Measurements from ENCODE around the gene TBC1D4.

TBC1D4 gene

DNA sequence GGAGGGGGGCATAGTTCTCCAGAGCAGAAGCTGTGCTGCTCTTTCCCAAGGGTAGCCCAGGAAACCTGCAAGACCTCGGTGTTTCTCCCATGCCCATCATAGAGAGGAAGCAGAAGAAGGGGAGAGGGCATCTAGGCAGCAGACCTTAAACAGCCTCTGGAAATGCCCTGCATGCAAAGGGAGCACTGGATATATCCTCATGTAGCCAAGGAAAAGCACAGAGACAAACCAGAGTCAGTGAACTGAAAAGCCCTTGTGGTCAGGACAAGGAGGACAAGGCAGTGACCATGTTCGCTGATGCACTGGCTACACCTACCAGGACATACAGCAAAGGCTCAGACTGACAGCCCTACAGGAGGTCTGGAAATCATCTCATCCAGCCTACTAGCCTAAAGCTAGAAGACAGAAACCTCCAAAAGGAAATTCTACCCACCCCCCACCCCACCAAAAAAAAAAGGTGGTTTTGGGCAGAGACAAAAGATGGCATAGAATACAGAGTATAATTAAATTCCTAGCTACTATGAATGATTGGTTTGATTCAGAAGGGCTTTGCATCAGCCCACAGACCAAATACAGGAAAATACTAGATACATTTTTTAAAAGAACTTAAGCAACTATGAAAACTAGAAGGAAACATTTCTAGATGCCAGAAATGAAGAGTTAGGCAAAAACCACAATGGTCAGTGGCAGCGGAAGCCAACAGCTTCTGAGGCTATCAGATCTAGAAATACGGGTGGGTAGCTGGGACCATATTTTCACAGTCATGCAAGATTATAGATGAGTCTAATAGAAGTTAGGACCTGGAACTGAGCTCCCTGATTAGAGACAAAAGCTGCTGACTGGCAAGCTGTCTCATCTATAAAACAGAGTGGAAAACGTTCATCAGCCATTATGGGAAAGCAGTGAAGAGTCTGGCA lies 4.4 kb upstream of the TBC1D4 start:
- DNase-seq, result peak; percentile 68

DNA sequence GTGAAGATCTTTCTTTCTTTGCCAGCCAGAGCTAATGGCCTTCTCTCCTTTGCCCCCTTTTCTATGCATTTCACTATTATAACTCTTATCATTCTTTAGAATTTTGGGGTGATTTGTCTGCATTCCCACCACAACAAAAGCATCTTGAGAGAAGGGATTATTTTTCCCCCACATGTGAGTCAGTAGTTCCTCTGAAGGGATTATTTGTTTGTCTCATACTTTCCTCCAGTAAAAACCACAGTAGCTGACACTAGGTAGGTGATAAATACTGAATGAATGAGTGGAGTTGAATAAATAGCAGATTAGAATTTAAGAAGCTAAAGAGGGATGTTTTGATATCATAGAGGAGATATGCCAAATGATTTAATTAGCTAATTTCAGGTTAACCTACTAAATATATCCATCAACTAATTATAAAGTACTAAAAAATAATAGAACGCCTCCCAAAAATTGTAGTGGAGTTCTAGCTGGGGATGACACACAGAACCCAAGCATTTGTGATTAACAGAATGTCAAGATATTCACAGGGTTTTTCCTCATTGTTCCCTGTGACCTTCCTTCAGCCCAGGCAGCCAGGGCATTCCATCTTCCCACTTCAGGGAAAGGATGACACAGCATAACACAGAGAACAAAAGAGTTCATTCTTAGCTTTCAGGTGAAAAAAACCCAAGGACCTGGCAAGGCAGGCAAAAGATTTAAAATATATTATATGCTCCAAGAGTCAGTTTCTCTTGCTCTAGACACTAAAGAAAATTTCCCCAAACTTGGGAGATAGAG lies 3.5 kb upstream of the TBC1D4 start:
- peak; percentile 76 for DNase-seq

DNA sequence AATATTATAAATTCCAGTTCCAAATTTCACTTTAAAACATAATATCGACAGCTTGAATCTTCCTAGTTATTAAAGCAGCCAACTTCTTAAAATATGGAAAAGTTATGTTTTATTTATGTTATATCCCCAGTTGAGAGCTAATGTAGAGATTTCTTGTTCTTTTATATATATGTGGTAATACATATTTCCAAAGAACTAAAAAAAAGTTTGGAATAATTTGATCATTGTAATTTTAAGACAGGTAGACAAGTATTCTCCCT lies 781 bp upstream of the TBC1D4 start:
- DNase-seq, result no peak

DNA sequence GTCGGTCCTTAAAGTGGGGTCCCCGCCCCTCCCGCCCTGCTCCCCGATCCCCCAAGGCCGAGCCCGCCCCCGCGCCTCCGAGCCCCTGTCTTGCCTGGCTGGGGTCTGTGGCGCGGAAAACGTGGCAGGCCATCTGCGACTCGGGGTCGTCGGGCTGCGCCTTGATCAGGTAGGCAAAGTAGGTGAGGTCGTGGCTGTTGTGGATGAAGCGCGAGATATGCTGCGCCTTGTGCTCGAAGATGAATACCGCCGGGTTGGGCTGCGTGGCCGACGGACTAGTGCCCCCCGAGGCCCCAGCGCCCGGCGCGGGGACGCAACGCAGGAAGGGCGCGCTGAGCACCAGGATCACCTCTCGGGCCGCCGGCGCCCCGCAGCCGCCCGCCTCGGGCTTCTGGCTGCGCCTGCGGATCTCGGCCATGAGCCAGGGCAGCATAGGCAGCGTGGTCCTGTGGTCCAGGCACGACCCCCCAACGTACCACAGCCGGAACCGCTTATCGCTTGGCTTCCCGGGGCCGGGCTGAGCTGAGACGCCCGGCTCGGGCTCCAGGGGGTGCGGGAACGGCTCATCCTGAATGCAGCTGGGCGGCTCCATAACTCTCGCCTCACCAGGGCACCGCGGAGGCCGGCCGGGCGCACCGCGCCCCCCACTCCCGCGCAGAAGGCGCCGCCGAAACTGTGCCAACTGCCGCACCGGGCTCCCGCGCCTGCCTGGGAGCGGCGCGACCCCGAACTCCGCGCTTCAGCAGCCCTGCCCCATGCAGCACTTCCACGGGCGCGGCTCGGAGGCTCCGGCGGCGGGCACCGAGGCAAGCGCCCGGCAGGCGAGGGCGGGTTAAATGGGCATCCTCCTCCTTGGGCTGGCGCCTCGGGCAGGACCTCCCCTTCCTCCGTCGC lies 546 bp downstream of the TBC1D4 start:
- DNase-seq, result peak; percentile 67

DNA sequence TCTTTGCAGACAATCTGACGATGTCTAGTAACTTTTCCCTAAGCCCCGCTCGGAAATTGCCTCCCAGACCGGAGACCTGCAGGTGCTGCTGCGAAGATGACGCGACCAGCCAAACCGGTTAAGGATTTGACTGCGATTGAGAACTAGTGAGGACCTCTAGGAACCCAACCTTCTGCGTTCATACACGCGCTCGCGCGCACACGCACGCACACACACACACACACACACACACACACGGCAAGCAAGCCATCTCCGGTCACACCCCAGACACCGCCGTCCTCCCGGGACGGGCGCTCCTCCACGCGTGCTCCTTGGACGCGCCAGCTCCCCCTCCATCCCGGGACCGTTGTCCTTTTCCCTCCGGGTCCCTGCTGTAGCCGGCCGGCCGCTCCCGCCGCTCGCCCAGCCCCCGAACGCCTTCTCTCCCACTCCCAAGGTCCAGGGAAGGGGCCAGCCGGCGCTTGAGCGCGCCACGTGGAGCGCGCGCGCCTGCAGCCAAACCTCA lies 1.2 kb downstream of the TBC1D4 start:
- DNase-seq, result peak; percentile 88

DNA sequence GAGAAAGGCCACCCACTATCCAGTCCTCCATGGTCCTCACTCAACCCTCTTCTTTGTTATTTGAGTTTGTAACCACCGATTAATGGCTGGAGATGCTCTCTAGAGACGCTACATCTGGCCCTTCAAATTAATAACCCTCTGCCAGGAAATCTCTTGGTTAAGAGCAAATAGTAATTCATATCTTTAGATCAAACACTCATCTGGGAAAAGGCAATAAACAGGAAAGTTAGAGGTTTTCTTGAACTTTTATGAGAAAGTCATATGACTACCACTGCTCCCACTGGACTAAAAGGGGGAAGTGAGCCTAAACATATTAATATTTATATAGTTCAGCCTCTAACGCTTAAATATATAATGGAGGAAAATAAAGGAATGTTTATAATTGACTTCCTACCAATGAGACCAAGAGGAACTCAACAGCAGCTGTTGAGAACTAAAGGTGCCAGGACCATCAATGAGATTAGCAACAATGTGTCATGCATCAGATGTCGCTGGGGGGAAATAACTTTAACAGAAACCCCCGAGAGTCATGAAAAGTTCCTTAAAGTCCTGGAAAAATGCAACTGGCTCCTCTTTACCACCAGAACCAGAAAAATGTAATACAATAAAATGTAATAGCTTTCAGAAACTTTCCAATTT lies 2.7 kb downstream of the TBC1D4 start:
- no peak for DNase-seq

DNA sequence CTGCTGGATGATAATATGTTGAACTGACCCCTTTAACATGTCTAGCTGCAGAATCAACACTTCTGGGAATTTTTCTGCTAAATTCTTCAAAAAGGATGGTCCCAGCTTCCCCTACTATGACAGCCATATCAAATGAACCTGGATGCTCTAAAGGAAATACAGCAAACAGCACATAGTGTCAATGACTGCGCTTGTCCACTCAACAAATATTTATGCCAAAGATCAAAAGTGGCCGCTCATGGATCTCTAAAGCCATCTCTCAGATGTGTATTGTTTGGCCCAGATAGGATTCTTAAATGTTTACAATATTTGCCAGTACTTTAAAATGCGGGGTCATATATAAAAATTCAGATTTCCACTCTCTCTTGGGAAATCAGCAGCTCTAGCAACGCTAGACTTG lies 3.3 kb downstream of the TBC1D4 start:
- no peak for DNase-seq

DNA sequence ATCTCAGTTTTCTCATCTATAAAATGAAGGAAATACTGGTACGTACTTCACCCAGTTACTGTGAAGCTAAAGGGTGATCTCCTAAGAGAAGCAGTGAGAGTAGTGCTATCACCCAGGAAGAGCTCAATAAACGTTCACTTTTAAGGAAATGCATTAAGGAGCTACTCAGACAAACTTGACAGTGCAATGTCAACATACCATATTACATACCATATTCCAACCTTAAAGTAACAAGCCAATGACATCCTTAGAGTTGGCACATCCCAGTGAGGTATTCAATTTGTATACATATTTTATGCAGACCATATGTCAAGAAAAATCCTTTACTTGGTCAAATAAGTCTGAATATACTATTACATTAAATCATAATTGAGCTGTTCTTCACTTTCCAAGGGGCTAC lies 7.0 kb downstream of the TBC1D4 start:
- no peak for DNase-seq

DNA sequence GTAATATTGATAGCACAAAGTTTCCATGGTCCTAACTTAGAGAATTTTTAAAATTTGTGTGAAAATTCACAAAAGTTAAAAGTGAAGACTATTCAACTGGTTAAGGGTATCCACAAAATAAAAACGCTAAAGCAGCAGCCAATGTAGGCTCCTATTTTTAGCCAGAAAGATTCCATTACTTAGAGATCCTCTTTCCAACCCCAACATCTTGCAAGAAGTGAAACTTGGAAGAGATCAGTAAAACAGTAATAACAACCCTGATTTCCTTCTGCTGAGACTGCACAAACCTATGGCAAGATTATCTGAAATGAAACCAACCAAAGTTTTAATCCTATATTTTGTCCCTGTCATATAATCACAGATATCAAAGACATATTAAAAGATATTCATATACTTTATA lies 8.5 kb downstream of the TBC1D4 start:
- no peak for DNase-seq

DNA sequence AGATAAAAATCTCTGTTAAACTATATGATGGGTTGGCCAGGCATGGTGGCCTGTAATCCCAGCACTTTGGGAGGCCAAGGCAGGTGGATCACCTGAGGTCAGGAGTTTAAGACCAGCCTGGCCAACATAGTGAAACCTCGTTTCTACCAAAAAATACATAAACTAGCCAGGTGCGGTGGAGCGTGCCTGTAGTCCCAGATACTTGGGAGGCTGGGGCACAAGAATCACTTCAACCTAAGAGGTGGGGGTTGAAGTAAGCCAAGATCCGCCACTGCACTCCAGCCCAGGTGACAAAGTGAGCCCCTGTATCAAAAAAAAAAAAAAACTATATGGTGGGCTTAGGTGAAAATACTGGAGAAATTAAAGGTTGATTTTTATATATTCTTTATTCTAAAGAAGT lies 11.3 kb downstream of the TBC1D4 start:
- no peak for DNase-seq

DNA sequence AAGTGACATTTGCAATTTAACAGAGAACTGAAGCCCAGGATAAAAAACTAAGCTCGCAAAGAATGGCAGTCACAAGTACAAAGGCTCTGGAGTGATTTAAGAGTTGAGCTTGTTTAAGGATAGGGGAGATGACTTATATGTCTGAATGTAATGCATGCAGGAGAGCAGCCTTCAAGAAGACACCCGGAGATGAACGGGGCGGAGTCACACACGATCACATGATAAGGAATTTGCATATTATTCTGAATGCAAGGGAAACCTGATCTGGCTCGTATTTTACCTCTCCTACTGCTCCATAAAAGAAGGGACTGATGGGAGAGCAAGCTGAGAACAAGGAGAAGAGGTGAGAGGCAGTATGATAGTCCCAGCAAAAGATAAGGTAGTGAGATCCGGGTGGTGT lies 12.9 kb downstream of the TBC1D4 start:
- DNase-seq, result no peak

DNA sequence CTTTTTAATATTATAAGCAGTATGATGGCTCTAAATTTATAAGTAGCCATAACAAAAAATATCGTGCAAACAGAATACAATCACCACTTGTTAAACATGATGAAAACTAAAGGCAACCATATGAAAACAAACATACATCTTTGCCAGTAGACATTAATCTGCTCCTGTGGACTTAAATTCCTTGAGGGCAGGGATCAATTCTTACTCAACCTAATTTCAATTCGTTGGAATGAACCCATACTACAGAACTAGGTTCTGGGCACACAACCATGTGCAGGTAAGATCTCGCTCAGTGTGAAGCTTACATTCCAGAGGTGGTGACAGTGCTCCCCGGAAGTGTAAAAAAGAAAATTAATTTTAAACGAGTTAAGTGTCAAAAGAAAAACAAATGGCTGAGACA lies 13.4 kb downstream of the TBC1D4 start:
- DNase-seq, result no peak

DNA sequence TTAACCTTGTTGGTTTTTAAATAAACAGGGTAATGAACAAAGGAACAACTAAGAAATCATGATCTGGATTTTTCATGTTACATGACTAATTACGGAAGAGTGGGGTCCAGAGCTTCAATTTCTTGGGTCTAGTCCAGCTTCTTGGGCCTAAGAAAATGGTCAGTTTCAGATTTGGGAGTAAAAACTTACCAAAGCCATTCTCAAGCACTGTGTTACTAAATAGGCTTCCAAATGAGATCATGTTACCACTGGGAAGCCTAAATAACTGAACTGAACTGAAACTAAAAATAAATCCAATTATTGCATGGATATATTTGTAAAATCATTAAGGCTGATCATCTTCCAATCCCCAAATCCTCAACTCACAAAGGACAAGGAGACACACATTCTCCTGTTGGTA lies 13.9 kb downstream of the TBC1D4 start:
- DNase-seq, result no peak

DNA sequence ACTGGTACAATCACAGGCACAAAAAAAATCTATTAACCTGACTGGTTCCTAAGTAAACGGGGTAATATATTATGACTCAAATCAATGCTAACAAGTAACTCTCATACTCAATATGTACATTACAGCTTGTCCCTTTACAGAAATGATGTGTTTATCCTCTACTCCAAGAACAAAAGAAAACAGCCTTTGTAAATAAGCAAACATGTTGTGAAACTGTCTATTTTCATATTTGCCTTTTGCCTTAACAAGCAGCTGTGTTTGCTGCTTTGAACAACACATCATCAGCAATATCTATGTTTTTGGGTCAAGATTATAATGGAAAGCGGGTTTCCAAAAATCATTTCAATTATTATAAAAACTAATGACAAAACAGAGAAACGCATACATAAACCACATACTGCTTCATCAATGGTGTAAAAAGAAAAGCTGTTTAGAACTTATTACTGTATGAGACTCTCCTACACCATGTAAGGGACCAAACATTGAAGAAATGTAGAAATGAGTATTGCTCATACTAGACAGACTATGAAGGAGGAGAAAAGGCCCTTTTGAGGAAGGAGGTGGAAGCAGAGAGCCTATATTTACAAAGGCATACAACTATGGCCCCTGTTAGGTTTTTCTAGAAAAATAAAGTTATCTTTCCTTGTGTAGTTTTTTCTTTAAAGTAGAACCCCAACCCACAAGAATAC lies 14.8 kb downstream of the TBC1D4 start:
- DNase-seq, result no peak

DNA sequence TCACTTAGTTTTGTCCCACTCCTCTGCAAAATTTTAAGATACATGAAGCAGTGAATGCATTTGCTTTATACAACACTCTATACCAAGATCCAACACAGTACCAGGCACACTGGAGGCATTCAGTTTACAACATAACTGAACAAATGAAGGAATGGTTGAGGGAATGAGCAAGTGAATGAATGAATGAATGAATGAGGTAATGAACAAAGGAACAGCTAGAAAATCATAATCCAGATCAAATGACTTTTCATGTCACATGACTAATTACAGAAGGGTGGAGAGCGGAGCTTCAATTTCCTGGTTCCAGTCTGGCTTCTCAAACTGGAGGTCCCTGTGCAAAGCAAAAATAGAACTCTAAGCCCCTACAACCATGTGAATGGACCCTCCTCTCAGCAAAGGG lies 16.7 kb downstream of the TBC1D4 start:
- DNase-seq, result no peak

DNA sequence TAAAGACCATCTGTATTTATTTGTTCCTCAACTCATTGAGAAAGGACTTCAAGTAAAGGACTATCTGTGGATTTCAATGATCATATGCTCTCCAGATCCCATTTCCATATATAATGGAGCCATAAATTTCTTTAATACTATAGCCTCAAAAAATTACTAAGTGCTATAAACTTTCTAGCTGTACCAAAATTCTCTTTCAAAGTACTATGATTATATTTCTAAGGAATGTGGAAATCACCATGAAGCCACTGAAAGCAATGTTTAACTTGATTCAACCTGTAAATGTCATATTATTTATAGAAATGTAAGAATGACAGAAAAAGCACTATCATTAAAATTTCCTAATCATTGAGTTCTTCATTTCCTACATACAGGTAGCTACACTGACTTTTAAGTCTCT lies 20.7 kb downstream of the TBC1D4 start:
- DNase-seq, result no peak

DNA sequence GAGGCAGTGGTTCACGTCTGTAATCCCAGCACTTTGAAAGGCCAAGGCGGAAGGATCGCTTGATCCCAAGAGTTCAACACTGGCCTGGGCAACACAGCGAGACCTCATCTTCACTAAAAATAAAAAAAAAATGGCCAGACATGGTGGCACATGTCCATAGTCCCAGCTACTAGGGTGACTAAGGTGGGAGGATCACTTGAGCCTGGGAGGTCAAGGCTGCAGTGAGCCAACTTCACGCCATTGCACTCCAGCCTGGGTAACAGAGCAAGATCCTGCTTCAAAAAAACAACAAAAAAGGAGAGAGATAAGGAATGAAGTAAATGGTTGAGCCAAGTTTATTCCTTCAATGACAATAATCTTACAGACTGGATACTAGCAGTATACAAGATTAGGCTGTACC lies 21.3 kb downstream of the TBC1D4 start:
- DNase-seq, result no peak

DNA sequence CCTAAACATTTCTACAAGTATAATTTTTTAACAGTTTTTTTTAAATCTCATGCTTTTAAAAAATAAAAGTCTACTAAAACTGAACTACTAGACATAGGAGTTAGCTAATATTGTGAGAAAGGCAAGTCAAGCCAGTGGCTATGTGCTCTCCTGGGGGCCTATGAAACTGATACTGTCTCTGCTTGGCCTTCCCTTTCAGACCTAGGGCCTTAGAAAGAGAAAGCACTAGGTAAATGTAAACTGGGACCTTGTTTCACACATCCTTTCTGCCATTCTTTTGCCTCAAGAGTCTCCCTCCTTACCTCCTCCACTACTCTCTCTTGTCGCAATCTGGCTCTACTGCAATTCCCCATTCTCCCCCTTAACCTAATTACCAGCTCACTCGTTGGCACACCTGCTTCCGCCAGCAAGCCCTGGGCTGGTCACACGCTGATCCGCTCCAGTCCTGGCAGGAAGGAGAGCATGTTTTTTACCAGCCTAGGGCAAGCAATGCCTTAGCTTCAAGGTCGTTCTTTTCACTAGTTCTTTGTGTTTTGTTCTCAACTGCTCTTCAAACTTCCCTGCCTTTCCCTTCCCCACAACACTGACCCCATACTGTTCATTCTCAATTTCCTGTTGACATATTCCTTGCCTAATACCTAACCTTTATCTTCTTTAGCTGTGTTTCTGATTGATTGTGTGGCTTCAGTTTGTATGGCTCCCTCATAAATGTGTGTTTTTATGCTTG lies 23.1 kb downstream of the TBC1D4 start:
- DNase-seq, result no peak

DNA sequence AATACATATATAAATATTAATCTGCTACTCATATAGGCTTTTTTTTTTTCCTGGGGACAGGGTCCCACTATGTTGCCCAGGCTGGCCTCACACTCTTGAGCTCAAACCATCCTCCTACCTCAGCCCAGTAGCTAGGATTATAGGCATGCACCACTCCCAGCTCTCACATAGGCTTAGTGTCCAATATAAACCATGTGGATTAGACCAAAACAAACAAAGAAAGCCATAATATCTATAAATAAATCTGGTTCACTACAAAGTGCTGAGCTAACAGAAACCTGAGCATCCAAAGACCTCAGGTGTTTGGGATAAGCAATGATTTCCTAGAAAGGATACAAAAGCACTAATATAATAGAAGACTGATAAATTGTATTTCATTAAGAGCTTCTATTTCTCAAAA lies 26.0 kb downstream of the TBC1D4 start:
- no peak for DNase-seq

DNA sequence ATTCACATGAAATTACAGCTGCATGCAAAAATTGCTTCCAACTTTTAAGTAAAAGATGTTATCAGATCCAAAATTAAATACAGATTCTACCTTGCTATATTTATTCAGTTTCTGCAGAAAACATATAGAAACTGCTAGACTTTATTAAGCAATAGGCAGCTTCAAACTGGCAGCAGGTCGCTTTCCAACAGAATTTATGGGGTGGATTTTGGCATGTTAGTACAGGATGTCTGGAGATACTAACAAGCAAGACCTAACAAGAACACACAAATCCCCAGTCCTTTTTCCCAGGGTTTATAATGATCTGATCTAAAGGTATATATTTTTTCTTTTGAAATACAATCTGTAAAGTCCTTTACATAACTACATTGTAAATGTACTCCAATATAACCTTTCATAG lies 27.5 kb downstream of the TBC1D4 start:
- no peak for DNase-seq

DNA sequence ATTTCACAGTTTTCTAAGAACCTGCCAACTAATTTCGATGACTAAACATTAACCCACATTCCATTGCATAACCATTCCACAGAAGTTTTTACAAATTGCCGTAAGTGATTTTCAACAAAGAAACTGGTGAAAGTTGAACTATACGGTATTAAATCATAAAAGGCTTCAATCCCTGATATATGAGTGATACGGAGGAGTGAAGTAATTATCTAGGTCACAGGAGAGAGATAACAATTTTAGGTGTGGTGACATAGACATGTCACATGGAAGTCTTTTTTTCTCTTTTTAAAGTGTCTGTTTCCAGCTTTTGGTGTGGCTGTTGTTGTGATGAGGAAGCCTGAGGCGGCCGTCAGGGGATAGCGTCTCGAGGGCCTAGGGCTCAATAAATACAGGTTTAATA lies 29.4 kb downstream of the TBC1D4 start:
- no peak for DNase-seq

DNA sequence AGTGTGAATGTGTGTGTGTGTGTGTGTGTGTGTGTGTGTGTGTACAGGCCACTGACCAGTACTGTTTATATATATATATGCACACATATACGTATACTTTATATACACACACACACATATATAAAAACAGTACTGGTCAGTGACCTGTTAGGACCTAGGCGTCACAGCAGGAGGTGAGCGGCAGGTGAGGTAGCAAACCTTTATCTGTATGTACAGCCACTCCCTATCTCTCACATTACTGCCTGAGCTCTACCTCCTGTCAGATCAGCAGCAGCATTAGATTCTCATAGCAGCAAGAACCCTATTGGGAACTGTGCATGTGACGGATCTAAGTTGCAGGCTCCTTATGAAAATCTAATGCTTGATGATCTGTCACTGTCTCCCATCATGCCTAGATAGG lies 34.5 kb downstream of the TBC1D4 start:
- no peak for DNase-seq
